Calu3 (cell line): Measurements from ENCODE around the gene ARL15. TPM values are rescaled to one million over a fixed set of nuclear protein-coding genes. Genes with fewer than 3 reads are reported as not detected.

Experiments used
- BruUV-seq: library from RNA; stranded (reverse); fragments of 400-500 nt; replicated peaks from 2 replicates; lab custom pipeline; 2021; lab: Mats Ljungman, UMichigan
- CTCF ChIA-PET: fragments of 300-600 bp; sonication (Branson Sonifier 250); formaldehyde crosslinking; loops from one replicate; lab custom pipeline; 2022; ENCODE audit warnings: antibody characterized with exemption; lab: Charles Lee
- DNase-seq: peaks from one replicate; pipeline ENCODE4 v3.0.0; 2022
- H3K27ac Mint-ChIP-seq: one replicate; pipeline ENCODE4 v1.8.0; 2022; ENCODE audit warnings: mixed read lengths; ENCODE audit not compliant: unreplicated experiment
- H3K27me3 Mint-ChIP-seq: one replicate; pipeline ENCODE4 v1.8.0; 2022; ENCODE audit warnings: mixed read lengths; ENCODE audit not compliant: unreplicated experiment
- H3K36me3 Mint-ChIP-seq: one replicate; pipeline ENCODE4 v1.8.0; 2022; ENCODE audit warnings: mild to moderate bottlenecking, moderate library complexity, mixed read lengths; ENCODE audit not compliant: insufficient read depth, unreplicated experiment
- H3K4me1 Mint-ChIP-seq: one replicate; pipeline ENCODE4 v1.8.0; 2022; ENCODE audit warnings: mild to moderate bottlenecking, low read depth, mixed read lengths; ENCODE audit not compliant: unreplicated experiment
- H3K4me3 Mint-ChIP-seq: one replicate; pipeline ENCODE4 v1.8.0; 2022; ENCODE audit warnings: mild to moderate bottlenecking, low read depth, moderate library complexity, mixed read lengths; ENCODE audit not compliant: unreplicated experiment
- H3K9me3 Mint-ChIP-seq: one replicate; pipeline ENCODE4 v1.8.0; 2022; ENCODE audit warnings: low read depth, mixed read lengths; ENCODE audit not compliant: unreplicated experiment
- intact Hi-C: fragments of 100-400 bp; cut with micrococcal nuclease; formaldehyde crosslinking; loops from one replicate; pipeline ENCODE4 v1.10.0; 2022; ENCODE audit not compliant: unreplicated experiment
- total RNA-seq: library from RNA; stranded (reverse); gene quantifications from 2 replicates; pipeline ENCODE4 v1.2.3, GENCODE V29; 2022
- TF ChIP-seq, protein P1 (sequence below): fragments of 200-600 bp; IDR thresholded peaks from one replicate; pipeline ENCODE4 v1.8.0; 2022; ENCODE audit warnings: antibody characterized with exemption; ENCODE audit not compliant: unreplicated experiment

The ARL15 gene
- total RNA-seq, 1 experiment from 2014 or later, result 15.1 TPM

DNA sequence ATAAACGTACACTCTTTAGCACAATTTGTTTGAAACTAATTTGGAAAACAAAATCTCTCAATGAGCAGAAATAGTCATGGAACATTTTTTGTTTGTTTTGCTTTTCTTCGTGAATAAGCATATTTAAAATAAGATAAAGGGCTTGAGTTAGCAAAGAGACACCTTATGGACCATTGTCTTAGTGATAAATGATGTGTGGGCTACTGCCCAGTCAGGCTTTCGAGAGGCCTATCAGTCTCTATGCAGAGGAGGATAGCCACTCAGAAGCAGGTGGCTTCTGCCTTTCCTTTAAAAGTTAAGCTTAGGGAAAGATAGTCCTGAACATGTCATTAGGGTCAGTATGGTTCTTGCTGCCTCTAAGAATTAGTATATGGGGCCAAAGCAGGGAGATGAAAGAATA lies 2.1 kb upstream of the ARL15 start:
- Mint-ChIP-seq H3K36me3 (peaks cover 30% of the 10 kb centered on the region), H3K4me3 (no peak overlapping the region), H3K9me3 (no peaks in the 10 kb centered on the region), H3K4me1 (peaks cover 5% of the 10 kb centered on the region), H3K27me3 (no peaks in the 10 kb centered on the region), H3K27ac (no peak overlapping the region)
- BruUV-seq, result no TSS peak
- intact Hi-C loops, result loop anchor here (5.0 kb wide), 1 partner anchor 105 kb away; no protein-coding TSS in a partner anchor
- CTCF ChIA-PET, result interaction anchor here (0.5 to 1.5 kb wide), 4 partner anchors 27 to 108 kb away, joined by 3 to 4 read pairs (median 4); no protein-coding TSS in a partner anchor
- DNase-seq, result no peak
- TF ChIP-seq, protein P1, sequence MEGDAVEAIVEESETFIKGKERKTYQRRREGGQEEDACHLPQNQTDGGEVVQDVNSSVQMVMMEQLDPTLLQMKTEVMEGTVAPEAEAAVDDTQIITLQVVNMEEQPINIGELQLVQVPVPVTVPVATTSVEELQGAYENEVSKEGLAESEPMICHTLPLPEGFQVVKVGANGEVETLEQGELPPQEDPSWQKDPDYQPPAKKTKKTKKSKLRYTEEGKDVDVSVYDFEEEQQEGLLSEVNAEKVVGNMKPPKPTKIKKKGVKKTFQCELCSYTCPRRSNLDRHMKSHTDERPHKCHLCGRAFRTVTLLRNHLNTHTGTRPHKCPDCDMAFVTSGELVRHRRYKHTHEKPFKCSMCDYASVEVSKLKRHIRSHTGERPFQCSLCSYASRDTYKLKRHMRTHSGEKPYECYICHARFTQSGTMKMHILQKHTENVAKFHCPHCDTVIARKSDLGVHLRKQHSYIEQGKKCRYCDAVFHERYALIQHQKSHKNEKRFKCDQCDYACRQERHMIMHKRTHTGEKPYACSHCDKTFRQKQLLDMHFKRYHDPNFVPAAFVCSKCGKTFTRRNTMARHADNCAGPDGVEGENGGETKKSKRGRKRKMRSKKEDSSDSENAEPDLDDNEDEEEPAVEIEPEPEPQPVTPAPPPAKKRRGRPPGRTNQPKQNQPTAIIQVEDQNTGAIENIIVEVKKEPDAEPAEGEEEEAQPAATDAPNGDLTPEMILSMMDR, result no peak

- no TSS peak for BruUV-seq
- TF ChIP-seq, protein P1, result no peak
- Mint-ChIP-seq H3K4me3 (peak overlapping the region; percentile 77), H3K36me3 (peaks cover 30% of the 10 kb centered on the region), H3K27me3 (no peaks in the 10 kb centered on the region), H3K9me3 (no peaks in the 10 kb centered on the region), H3K4me1 (peaks cover 13% of the 10 kb centered on the region), H3K27ac (peak overlapping the region; percentile 97)
- DNase-seq, result no peak
- intact Hi-C loops, result loop anchor here (5.0 kb wide), 1 partner anchor 106 kb away; no protein-coding TSS in a partner anchor
- CTCF ChIA-PET, result interaction anchor here (0.6 to 1.5 kb wide), 5 partner anchors 12 to 445 kb away, joined by 3 to 4 read pairs (median 4); no protein-coding TSS in a partner anchor
Observed at GRCh38 chr5:54311176-54311677, 854 bp upstream of the ARL15 start.

DNA sequence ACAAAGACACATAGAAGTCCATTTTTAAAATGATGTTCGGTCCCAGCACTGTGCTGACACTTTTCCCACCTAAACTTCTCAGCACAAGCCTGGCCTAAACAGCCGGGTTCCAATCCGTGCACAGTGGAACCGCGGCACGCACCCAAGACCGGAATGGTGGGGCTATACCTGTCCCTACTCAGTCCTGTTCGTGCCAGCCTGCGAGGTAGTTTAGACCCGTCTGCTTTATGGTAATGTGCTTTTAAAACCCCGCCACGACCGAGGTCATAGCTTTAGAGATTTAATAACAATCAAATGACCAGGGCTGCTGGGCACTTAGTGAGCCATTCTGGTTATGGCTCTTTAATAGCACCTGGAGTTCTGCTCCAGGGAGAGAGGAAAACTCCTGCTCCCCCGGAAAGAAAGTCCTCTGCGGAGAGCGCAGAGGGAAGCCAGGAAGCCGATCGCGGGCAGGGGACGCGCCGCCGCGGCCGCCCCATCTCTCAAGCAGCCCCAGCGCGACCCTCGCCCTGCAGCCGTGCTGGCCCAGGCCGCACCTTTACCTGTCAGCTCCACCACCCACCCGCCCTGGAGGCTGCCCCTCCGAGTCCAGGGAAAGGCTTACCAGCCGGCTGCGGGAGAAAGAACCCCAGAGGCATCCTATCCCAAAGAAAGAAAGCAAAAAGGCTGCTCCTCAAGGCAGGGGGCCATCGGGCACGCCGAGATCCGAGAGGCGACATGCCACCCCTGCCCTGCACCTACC lies 511 bp downstream of the ARL15 start:
- peak overlapping the region; percentile 77 for H3K4me3 Mint-ChIP-seq
- H3K27ac Mint-ChIP-seq, result peak overlapping the region; percentile 97
- no peaks in the 10 kb centered on the region for H3K27me3 Mint-ChIP-seq
- intact Hi-C loops, result loop anchor here (5.0 kb wide), 2 partner anchors 53 to 107 kb away; no protein-coding TSS in a partner anchor
- TF ChIP-seq, protein P1, result no peak
- peaks cover 13% of the 10 kb centered on the region for H3K4me1 Mint-ChIP-seq
- CTCF ChIA-PET, result interaction anchor here (0.5 to 1.2 kb wide), 6 partner anchors 13 to 1877 kb away, joined by 3 to 4 read pairs (median 3); no protein-coding TSS in a partner anchor
- H3K9me3 Mint-ChIP-seq, result no peaks in the 10 kb centered on the region
- DNase-seq, result peak; percentile 39
- H3K36me3 Mint-ChIP-seq, result peaks cover 30% of the 10 kb centered on the region
- no TSS peak for BruUV-seq

GRCh38 chr5:54309276-54309675 lies 1.1 kb downstream of the ARL15 start:
- peaks cover 13% of the 10 kb centered on the region for H3K4me1 Mint-ChIP-seq
- no peaks in the 10 kb centered on the region for H3K9me3 Mint-ChIP-seq
- no peak for DNase-seq
- intact Hi-C loops, result loop anchor here (5.0 kb wide), 1 partner anchor 52 kb away; no protein-coding TSS in a partner anchor
- CTCF ChIA-PET, result interaction anchor here (1.0 kb wide), 1 partner anchor 66 kb away, joined by 4 read pairs; no protein-coding TSS in a partner anchor
- H3K27me3 Mint-ChIP-seq, result no peaks in the 10 kb centered on the region
- TF ChIP-seq, protein P1, result no peak
- H3K27ac Mint-ChIP-seq, result peak overlapping the region; percentile 97
- peaks cover 30% of the 10 kb centered on the region for H3K36me3 Mint-ChIP-seq
- peak overlapping the region; percentile 77 for H3K4me3 Mint-ChIP-seq
- no TSS peak for BruUV-seq
